Osteocyte (in vitro differentiated cells): ENCODE data around the gene IRX2. TPM values are rescaled to one million over a fixed set of nuclear protein-coding genes. Genes with fewer than 3 reads are reported as not detected.

Experiments
- DNase-seq: peaks from one replicate; pipeline ENCODE4 v3.0.0; 2021; ENCODE audit warnings: mixed read lengths; ENCODE audit not compliant: unreplicated experiment; ENCODE audit errors: extremely low spot score
- H3K27ac Mint-ChIP-seq: one replicate; pipeline ENCODE4 v1.8.0; 2021; ENCODE audit warnings: mild to moderate bottlenecking, mixed read lengths; ENCODE audit not compliant: unreplicated experiment
- H3K27me3 Mint-ChIP-seq: one replicate; pipeline ENCODE4 v1.8.0; 2021; ENCODE audit warnings: mixed read lengths; ENCODE audit not compliant: unreplicated experiment
- H3K36me3 Mint-ChIP-seq: one replicate; pipeline ENCODE4 v1.8.0; 2021; ENCODE audit warnings: mixed read lengths; ENCODE audit not compliant: unreplicated experiment
- H3K4me1 Mint-ChIP-seq: one replicate; pipeline ENCODE4 v1.8.0; 2021; ENCODE audit warnings: mixed read lengths; ENCODE audit not compliant: unreplicated experiment
- H3K4me3 Mint-ChIP-seq: one replicate; pipeline ENCODE4 v1.8.0; 2021; ENCODE audit warnings: mild to moderate bottlenecking, moderate library complexity, mixed read lengths; ENCODE audit not compliant: unreplicated experiment
- H3K9me3 Mint-ChIP-seq: one replicate; pipeline ENCODE4 v1.8.0; 2021; ENCODE audit warnings: mixed read lengths; ENCODE audit not compliant: unreplicated experiment
- total RNA-seq: library from RNA; stranded (reverse); gene quantifications from 2 replicates; pipeline ENCODE4 v1.2.1, GENCODE V29; 2021
- TF ChIP-seq, protein P1 (sequence below): fragments of 200-600 bp; sonication (generic); IDR thresholded peaks from 2 replicates; pipeline ENCODE4 v1.5.0; 2021; ENCODE audit warnings: antibody characterized with exemption, mild to moderate bottlenecking, moderate library complexity

The IRX2 gene
- total RNA-seq, 1 donor from 2014 or later: 17.1 TPM

DNA sequence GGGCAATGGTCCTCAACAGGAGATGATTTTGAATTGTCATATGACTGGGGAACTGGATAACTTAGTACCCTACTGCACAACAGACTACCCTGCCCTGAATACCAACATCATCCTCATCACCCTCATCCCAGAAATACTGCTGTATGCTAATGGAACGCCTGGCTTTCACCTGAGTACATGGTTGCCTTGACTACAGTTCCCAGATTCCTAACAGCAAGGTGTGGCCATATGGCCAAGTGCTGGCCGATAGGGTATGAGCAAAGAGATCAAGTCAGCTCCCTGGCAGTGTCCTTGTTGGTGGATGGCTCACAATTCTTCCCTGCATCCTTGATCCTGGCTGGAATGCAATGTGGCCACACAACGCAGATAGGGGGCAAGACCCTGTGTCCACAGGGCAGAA, 31.2 kb upstream of the IRX2 start:
- Mint-ChIP-seq H3K27me3 (no peaks in the 10 kb centered on the region), H3K4me3 (no peak overlapping the region), H3K4me1 (no peaks in the 10 kb centered on the region), H3K9me3 (peaks cover 17% of the 10 kb centered on the region), H3K27ac (no peak overlapping the region), H3K36me3 (no peaks in the 10 kb centered on the region)
- TF ChIP-seq, protein P1, sequence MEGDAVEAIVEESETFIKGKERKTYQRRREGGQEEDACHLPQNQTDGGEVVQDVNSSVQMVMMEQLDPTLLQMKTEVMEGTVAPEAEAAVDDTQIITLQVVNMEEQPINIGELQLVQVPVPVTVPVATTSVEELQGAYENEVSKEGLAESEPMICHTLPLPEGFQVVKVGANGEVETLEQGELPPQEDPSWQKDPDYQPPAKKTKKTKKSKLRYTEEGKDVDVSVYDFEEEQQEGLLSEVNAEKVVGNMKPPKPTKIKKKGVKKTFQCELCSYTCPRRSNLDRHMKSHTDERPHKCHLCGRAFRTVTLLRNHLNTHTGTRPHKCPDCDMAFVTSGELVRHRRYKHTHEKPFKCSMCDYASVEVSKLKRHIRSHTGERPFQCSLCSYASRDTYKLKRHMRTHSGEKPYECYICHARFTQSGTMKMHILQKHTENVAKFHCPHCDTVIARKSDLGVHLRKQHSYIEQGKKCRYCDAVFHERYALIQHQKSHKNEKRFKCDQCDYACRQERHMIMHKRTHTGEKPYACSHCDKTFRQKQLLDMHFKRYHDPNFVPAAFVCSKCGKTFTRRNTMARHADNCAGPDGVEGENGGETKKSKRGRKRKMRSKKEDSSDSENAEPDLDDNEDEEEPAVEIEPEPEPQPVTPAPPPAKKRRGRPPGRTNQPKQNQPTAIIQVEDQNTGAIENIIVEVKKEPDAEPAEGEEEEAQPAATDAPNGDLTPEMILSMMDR: no peak
- no peak for DNase-seq

DNA sequence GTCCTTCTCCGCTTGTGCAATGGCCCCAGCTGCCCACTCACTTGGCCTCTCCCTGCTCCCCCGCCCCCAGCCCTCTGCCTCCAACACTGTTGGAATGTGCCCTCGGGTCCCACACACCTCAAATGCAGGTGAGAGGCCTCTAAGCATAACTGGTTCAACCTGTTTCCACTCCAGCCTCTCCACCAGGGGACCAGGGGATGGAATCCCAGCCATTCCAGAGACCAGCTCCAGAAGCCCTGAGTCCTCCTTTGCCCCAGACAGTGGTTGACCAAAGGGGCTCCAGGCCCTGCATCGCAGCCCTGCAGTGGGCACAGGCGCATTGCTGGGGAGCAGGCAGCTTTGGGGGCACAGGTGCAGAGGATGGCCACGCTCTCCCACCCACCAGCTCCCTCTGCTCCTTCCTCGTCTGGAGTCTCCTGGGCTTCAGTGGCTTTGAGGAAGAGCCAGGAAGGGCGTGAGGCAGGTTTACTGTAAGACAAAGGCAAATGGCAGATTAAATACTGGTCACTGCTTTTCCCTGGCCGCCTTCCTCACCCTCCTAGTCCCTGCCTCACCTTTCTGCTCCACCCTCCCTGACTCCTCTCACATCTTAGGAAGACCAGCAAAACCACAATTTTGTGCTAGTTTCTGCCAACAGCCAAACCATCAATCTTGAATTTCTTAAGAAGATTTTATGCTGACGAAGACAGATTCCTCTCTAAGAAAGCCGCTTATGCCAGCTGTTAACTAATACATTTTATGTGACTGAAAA, 29.1 kb upstream of the IRX2 start:
- TF ChIP-seq, protein P1: no peak
- H3K4me1 Mint-ChIP-seq: no peaks in the 10 kb centered on the region
- DNase-seq: no peak
- H3K4me3 Mint-ChIP-seq: no peak overlapping the region
- peaks cover 9% of the 10 kb centered on the region for H3K9me3 Mint-ChIP-seq
- H3K27ac Mint-ChIP-seq: no peak overlapping the region
- H3K36me3 Mint-ChIP-seq: no peaks in the 10 kb centered on the region
- peaks cover 4% of the 10 kb centered on the region for H3K27me3 Mint-ChIP-seq

DNA sequence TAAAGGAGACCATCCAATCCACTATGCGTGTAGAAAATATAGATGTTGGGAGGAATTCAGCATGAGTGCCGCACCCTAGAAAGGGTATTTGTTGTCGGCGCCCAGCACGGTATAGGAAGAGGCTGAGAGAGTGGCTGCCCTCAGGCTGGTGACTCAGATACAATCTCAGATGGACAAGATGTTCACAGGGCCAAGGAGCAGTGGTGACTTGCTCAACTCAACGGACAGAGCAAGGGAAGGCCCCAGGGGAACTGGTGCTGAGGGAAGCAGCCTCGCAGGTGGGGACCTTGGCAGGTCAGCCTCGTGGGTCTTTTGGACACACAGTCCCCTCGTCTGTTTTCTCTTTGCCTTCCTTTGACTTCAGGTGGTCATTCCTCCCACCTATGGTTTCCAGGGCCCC, 28.0 kb upstream of the IRX2 start:
- Mint-ChIP-seq H3K36me3 (no peaks in the 10 kb centered on the region), H3K9me3 (no peaks in the 10 kb centered on the region), H3K27me3 (peaks cover 8% of the 10 kb centered on the region), H3K4me1 (no peaks in the 10 kb centered on the region), H3K4me3 (no peak overlapping the region), H3K27ac (no peak overlapping the region)
- DNase-seq: no peak
- TF ChIP-seq, protein P1: no peak

DNA sequence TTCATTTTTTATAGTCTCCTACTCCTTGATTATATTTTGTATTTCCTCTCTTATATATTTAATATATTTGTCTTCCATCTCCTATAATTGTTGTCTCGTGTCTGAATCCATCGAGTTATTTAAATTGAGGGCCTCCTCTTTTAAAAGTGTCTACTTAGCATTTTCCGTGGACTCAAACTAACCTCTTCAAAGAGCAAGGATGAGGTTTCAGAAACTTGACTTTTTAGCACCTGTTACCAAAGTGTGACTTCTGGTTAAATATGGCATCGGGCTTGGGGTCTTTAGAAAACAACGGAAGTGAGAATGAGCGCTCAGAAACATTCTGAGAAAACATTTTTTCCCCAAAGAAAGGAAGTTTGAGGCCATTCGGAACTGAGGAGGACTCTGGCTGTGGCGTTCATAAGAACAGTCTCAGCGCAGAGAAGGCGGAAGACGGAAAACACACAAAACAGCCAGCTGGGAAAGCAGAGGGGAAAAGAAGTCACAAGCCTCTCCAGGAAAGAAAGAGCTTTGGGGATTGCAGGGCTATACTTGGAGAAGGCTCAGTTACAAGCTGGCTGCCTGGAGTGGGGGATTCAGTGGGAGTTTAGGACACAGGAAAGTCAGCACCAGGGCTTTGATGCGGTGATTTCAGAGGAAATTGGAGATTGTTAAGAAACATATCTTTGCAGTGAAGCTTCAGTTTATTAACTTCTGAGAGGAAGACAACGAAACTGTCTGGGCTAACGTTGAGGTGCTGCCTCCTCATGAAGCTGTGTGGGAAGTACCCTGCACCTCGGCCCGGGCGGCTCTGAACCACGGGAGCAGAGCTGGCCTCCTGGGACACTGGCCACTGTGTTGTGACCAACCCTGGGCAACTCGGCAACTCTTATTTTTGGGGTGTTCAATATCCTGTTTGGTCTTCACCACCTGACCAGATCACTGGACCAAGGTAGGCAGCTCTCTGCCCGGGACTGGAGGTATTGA, 25.1 kb upstream of the IRX2 start:
- no peaks in the 10 kb centered on the region for H3K4me1 Mint-ChIP-seq
- peaks cover 22% of the 10 kb centered on the region for H3K27me3 Mint-ChIP-seq
- H3K4me3 Mint-ChIP-seq: no peak overlapping the region
- TF ChIP-seq, protein P1: no peak
- H3K9me3 Mint-ChIP-seq: no peaks in the 10 kb centered on the region
- H3K27ac Mint-ChIP-seq: no peak overlapping the region
- no peak for DNase-seq
- no peaks in the 10 kb centered on the region for H3K36me3 Mint-ChIP-seq

DNA sequence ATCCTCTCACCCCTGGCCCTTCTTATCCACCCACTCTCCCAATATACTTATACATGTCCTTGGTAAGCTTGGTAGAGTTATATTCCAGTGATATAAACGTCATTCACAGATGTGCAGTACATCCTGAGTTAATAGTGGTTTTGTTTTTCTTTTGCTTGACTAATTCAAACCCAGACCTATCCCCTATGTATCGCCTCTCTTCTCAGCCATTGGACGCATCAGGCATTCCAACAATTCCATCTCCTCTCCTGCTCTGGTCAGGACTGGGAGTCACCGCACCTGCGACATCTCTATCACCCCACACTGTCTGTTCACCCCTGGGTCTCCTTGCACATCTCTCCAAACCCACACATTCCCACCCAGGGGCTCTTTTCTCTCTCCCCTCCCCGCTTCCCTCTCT, 21.9 kb upstream of the IRX2 start:
- DNase-seq: no peak

More for the DNA sequence above, 21.9 kb upstream of the IRX2 start:
- Mint-ChIP-seq H3K4me1 (no peaks in the 10 kb centered on the region), H3K27me3 (peaks cover 29% of the 10 kb centered on the region), H3K27ac (no peak overlapping the region), H3K9me3 (no peaks in the 10 kb centered on the region), H3K4me3 (no peak overlapping the region), H3K36me3 (no peaks in the 10 kb centered on the region)
- TF ChIP-seq, protein P1: no peak
